ENCODE results near the gene PHF2. TPM values are rescaled to one million over a fixed set of nuclear protein-coding genes. Genes with fewer than 3 reads are reported as not detected.
A peak's percentile ranks its signal among the peaks of the same experiment; 100 is the strongest.

Gene PHF2
- total RNA-seq (2011; cell fraction: chromatin; rRNA removed; ENCODE audit: low replicate concordance), result 9.8 and 15.0 TPM in 2 replicates
- 8.3 and 9.2 TPM in 2 replicates for total RNA-seq (2011; cell fraction: nucleolus; rRNA removed)
- total RNA-seq (2011; cell fraction: nucleoplasm; rRNA removed), result 7.5 and 7.8 TPM in 2 replicates
- total RNA-seq (2014; rRNA removed) (8.1 and 10.0 TPM in 2 replicates), total RNA-seq (2014; rRNA removed; fragmentation: Illumina TruSeq; extraction: Trizol) (4.9 and 5.0 TPM in 2 replicates), total RNA-seq (2015; rRNA removed; fragmentation: Illumina TruSeq; extraction: Trizol) (7.7 and 8.1 TPM in 2 replicates), total RNA-seq (2021) (13.2 and 14.4 TPM in 2 replicates), polyA plus RNA-seq (2011; rRNA removed) (5.0 and 5.8 TPM in 2 replicates), polyA plus RNA-seq (2014; fragmentation: Illumina TruSeq; extraction: Trizol) (9.7 and 9.8 TPM in 2 replicates), polyA plus RNA-seq (2014; fragmentation: Nextera tagmentation; extraction: Ambion mirVana) (under 1 TPM; 0.37 to 0.60 TPM), polyA plus RNA-seq (2014; rRNA removed) (9.9 and 10.2 TPM in 2 replicates), polyA minus RNA-seq (2011; rRNA and poly(A)+ RNA removed) (3.5 and 3.7 TPM in 2 replicates), Bru-seq, nascent RNA (percentile 60 among the genes with signal in this experiment), BruChase-seq, experiment 1, labeled RNA remaining after a 2-hour chase (percentile 65 among the genes with signal in this experiment), BruChase-seq, experiment 2, labeled RNA remaining after a 6-hour chase (percentile 66 among the genes with signal in this experiment)
- 3.4 and 3.9 TPM in 2 replicates for polyA plus RNA-seq (2011; cell fraction: cytosol; rRNA removed)
- 13.3 and 13.8 TPM in 2 replicates for polyA plus RNA-seq (2011; cell fraction: nucleus; rRNA removed)
- polyA plus RNA-seq (2012), result 10.2 and 11.8 TPM in 2 replicates
- 3.8 and 5.7 TPM in 2 replicates for polyA minus RNA-seq (2011; cell fraction: cytosol; rRNA and poly(A)+ RNA removed)
- polyA minus RNA-seq (2011; cell fraction: nucleus; rRNA and poly(A)+ RNA removed), result 4.6 and 6.3 TPM in 2 replicates
- long read RNA-seq, experiment 1, partial matches to known transcripts, result 28 of 34 reads
- long read RNA-seq, experiment 1, other reads (novel, unspliced or antisense), result 6 of 34 reads
- long read RNA-seq, experiment 2, full-length matches to known transcripts, result 1 of 10 reads
- long read RNA-seq, experiment 2, partial matches to known transcripts, result 1 of 10 reads
- long read RNA-seq, experiment 2, other reads (novel, unspliced or antisense), result 8 of 10 reads
- long read RNA-seq, experiment 3, partial matches to known transcripts, result 1 of 1 reads
- long read RNA-seq, experiment 3, other reads (novel, unspliced or antisense), result 0 of 1 reads

DNA sequence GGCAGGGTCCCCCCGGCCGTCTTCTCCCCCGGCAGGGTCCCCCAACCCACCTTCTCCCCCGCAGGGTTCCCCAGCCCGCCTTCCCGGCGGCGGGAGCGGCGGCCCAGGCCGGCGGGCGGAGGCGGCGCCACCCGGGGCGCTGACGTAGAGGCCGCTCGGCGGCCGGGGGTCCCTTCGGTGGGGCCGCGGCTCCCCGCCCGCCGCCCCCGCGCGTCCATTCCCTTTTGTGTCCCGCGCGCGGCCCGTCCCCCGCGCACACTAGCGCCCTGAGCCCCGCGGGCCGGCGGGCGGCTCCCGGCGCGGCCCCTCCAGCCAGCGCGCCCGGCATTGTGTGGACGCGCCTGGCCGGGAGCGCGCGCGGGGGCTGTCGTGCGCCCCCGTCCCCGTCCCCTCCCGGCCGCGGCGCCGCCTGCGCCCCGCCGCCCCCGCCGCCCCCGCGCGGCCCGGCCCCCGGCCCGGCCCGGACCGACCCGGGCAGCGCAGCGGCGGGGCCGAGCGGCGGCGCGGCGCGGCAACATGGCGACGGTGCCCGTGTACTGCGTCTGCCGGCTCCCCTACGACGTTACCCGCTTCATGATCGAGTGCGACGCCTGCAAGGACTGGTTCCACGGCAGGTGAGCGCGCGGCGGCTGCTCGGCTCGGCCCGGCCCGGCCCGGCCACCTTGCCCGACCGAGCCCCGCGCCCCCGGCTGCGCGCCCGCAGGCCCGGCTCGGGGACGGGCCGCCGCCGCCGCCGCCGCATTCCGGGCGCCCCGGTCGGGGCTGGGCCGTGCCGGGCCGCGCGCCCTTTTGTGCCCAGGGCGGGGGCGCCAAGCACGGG, at the start of gene PHF2:
Gene PHF2 (plus strand): TSS at position 327 of the 820 bp plus-strand sequence. CDS start 190 bp downstream, at position 517.
- no TSS peak for BruUV-seq (replicated peaks)
- DNase-seq (ENCODE audit: extremely low read depth in 1 of 4, low spot score in 3 of 4) (peak; percentile 34 to 89 (median 81)), FAIRE-seq (no peak), ATAC-seq (peak; percentile 57)
- in situ Hi-C loops (cut with MboI), result no loop called here
- Histone ChIP-seq H3K27ac (ENCODE audit: extremely low read depth, low read depth, low read length) (peak within 1 kb of the TSS; percentile 84), H3K27me3 (ENCODE audit: control insufficient read depth in 2 of 2, insufficient read depth in 2 of 2, low read length in 2 of 2) (no peaks in the 10 kb centered on the region), H3K4me3 (peak within 1 kb of the TSS; percentile 74), H3K9me1 (ENCODE audit: control insufficient read depth, insufficient read depth, low read length) (no peaks in the 10 kb centered on the region), H3K9me3 (replicated peaks; ENCODE audit: control insufficient read depth, insufficient read depth, low read depth, low read length) (no peaks in the 10 kb centered on the region), H3K36me3 (ENCODE audit: control insufficient read depth, insufficient read depth, low read length) (no peaks in the 10 kb centered on the region), H3K4me1 (replicated peaks in 1 of 2; ENCODE audit: control insufficient read depth in 2 of 2, insufficient read depth in 2 of 2, low read length in 2 of 2) (peaks cover 13 to 40% of the 10 kb centered on the region in 2 experiments), H2AFZ (ENCODE audit: low read depth, low read length) (peak within 1 kb of the TSS; percentile 84), H3K79me2 (ENCODE audit: control insufficient read depth, insufficient read depth, low read length) (peaks cover 30% of the 10 kb centered on the region), H3K9ac (ENCODE audit: insufficient read depth in 1 of 2, low read depth in 2 of 2, low read length in 2 of 2) (peak within 1 kb of the TSS; percentile 79 to 91), H4K20me1 (replicated peaks; ENCODE audit: control insufficient read depth, insufficient read depth, low read length) (peaks cover 9% of the 10 kb centered on the region; the same call in 1 of the 2 replicates), H3K4me2 (ENCODE audit: insufficient read depth, low read length) (peak within 1 kb of the TSS; percentile 84)
- intact Hi-C loops (cut with micrococcal nuclease), result loop anchor here (10.0 kb wide), 1 partner anchor 88 kb away; no protein-coding TSS in a partner anchor
- POLR2A ChIA-PET, result interaction anchor here (1.0 to 1.1 kb wide), 2 partner anchors 10 kb away, joined by 4 read pairs; no protein-coding TSS in a partner anchor
- CTCF ChIA-PET (ENCODE audit: low intra/inter-chr PET ratio), result no interaction called here
- 1% methylated on average over 33 of the region's 140 CpGs for WGBS (ENCODE audit: insufficient coverage, low coverage, missing lambda C conversion rate)
- TF ChIP-seq, protein P1, sequence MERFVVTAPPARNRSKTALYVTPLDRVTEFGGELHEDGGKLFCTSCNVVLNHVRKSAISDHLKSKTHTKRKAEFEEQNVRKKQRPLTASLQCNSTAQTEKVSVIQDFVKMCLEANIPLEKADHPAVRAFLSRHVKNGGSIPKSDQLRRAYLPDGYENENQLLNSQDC (CRISPR knock-in tag; IDR thresholded peaks at IDR 0.05), result no peak
- no peak for TF ChIP-seq STAT5B (CRISPR knock-in tag; IDR thresholded peaks at IDR 0.05)
- peak; percentile 16 for TF ChIP-seq HMGN3 (IDR thresholded peaks at IDR 0.05; ENCODE audit: borderline replicate concordance, extremely low read depth, insufficient read length, low read depth, low read length)
- TF ChIP-seq TRIM24 (IDR thresholded peaks at IDR 0.05), result no peak
- TF ChIP-seq, protein P2, sequence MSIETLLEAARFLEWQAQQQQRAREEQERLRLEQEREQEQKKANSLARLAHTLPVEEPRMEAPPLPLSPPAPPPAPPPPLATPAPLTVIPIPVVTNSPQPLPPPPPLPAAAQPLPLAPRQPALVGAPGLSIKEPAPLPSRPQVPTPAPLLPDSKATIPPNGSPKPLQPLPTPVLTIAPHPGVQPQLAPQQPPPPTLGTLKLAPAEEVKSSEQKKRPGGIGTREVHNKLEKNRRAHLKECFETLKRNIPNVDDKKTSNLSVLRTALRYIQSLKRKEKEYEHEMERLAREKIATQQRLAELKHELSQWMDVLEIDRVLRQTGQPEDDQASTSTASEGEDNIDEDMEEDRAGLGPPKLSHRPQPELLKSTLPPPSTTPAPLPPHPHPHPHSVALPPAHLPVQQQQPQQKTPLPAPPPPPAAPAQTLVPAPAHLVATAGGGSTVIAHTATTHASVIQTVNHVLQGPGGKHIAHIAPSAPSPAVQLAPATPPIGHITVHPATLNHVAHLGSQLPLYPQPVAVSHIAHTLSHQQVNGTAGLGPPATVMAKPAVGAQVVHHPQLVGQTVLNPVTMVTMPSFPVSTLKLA (conservative IDR thresholded peaks at IDR 0.05), result no peak
- TF ChIP-seq RBM15 (IDR thresholded peaks at IDR 0.05; ENCODE audit: insufficient read depth, low read length), result no peak
- TF ChIP-seq, protein P3, sequence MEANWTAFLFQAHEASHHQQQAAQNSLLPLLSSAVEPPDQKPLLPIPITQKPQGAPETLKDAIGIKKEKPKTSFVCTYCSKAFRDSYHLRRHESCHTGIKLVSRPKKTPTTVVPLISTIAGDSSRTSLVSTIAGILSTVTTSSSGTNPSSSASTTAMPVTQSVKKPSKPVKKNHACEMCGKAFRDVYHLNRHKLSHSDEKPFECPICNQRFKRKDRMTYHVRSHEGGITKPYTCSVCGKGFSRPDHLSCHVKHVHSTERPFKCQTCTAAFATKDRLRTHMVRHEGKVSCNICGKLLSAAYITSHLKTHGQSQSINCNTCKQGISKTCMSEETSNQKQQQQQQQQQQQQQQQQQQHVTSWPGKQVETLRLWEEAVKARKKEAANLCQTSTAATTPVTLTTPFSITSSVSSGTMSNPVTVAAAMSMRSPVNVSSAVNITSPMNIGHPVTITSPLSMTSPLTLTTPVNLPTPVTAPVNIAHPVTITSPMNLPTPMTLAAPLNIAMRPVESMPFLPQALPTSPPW (CRISPR knock-in tag; IDR thresholded peaks at IDR 0.05), result peak; percentile 56
- TF ChIP-seq NCOR1 (IDR thresholded peaks at IDR 0.05), result no peak
- TF ChIP-seq NONO (IDR thresholded peaks at IDR 0.05; ENCODE audit: low read depth in 2 of 2, low read length in 1 of 2), result peak in 1 of 2 experiments; percentile 62; a peak in 2 of 4 replicates
- TF ChIP-seq PHF8 (IDR thresholded peaks at IDR 0.05; ENCODE audit: borderline replicate concordance, low read length), result peak; percentile 69; the same call in 1 of the 2 replicates
- no peak for TF ChIP-seq IFI16 (CRISPR knock-in tag; IDR thresholded peaks at IDR 0.05)
- peak; percentile 45 for TF ChIP-seq TAF1 (IDR thresholded peaks at IDR 0.05; ENCODE audit: control insufficient read depth, extremely low read depth, insufficient read depth, low read length, severe bottlenecking)
